A375 (cell line): ENCODE results near the gene CTRL. TPM values are rescaled to one million over a fixed set of nuclear protein-coding genes. Genes with fewer than 3 reads are reported as not detected.

Experiments
- small RNA-seq: library from RNA; depleted of rRNA; stranded (forward); fragments of <200 nt; gene quantifications from one replicate; pipeline ENCODE3, GENCODE V24; 2014
- total RNA-seq: library from RNA; depleted of rRNA; stranded (reverse); fragments of >200 nt; shearing (Covaris generic); gene quantifications from 2 replicates; pipeline ENCODE4 v1.2.3, GENCODE V29; 2014; rRNA removed

CTRL gene
- total RNA-seq = 1.6 and 4.0 TPM in 2 replicates

DNA sequence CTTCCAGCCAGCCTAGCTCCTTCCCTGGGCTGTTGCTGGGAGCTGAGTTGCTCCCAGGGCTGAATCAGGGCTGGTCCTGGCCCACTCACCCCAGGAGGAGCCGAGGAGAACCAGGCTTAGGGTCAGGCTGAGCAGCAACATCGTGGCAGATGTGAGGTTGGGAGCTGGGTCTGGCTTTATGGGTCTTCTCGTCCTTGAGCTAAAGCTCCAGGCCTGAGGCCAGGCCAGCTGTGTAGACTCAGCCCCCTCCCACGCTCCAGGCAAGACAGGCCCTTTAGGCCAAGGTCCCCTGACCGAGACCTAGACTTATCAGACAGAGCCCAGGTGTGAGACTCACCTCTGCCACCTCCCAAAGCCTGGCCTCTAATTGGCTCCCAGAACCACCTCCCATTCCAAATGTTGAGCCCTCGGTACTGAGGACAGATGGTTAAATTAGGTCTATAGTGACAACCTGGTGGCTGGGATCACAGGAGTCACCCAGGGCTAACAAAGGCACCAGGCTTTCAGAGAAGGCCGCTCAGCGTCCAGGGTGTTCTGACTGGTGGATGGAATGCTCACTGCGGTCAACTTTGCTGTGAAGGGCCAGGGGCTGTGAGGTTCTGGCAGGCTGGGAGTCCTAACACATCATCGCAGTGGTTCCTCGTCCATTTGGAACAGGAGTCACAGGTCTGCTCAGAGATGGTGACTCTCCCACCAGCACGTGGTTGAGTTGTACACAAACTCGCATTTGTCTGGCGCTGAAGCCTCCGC lies at the start of gene CTRL:
CTRL (minus strand) TSS at position 151 of the 750 bp plus-strand sequence; CDS start at position 141, 10 bp downstream.

DNA sequence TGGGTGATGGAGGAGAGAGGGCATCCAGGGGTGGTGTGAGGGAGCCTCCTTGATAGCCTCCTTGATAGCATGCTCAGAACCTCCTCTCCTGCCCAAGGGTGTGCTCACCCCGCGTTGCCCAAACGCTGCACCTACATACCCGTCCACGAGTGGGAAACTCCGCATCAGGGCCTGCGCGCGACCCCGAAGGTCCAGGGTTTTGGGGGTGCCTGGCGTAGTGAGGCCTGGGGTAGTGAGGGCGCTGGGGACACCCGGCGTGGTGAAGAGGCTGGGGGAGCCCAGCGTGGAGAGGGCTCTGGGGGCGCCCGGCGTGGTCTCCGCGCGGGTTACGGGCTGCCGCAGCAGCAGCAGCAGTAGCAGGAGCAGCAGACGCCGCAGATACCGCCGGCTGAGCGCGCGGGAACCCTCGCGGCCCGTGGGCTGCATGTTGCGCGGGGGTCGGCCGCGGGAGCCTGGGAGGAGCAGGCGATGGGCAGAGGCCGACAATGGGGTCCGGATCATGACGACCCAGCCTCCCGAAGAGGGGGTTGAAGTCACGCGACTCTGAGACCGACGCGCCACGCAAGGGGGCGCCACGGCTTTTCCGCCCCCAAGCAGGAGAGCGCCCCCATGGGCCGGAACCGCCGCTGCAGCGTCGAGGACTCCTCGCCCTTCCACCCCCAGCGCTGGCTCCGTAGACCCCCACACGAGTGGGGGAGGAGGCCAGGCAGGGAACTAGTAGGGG lies 48.5 kb upstream of the CTRL start, which contains the start of gene DPEP3:
DPEP3 (minus strand) TSS at position 545 of the 724 bp plus-strand sequence; CDS start at position 426, 119 bp downstream.

DNA sequence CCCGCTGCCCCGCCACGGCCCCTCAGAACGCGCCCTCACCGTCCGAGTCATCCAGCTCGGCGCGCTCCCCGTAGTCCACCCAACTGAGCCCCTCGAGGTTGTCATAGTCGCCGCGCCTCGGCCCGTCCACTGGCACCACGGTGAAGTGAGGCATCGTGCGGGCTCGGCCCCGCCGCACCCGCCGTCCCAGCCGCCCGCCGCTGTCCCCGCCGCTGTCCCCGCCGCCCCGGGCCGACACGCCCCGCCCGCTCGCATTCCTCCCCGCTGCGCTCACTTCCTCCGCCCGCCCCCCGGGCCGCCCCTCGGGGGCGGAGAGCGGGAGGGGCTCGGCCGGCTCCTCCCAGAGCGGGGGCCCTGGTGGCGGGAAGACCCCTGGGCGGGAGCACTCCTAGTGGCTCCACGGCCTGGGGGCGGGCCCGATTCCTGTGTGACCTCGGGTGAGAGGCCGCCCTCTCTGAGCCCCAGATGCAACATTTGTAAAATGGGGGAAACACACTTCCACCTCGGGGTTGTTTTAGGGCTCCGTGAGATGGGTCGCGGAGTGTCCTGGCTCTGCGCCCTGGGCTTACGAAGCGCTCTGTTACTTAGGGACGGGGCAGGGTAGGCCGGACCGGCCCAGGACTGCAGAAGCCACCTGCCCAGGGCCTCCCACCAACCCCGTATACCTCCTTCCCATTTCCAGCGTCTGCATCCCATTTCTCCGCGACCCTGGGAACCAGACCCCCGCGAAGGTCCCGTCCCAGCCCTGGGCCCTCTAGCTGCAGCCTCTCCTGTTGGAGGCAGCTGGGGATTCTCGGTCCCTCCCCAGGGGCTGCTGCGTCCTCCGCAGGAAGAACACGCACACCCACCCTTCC lies 37.0 kb upstream of the CTRL start, which contains the start of gene SLC12A4:
SLC12A4 (minus strand) TSS at position 238 of the 854 bp plus-strand sequence; CDS start at position 154, 84 bp downstream.

DNA sequence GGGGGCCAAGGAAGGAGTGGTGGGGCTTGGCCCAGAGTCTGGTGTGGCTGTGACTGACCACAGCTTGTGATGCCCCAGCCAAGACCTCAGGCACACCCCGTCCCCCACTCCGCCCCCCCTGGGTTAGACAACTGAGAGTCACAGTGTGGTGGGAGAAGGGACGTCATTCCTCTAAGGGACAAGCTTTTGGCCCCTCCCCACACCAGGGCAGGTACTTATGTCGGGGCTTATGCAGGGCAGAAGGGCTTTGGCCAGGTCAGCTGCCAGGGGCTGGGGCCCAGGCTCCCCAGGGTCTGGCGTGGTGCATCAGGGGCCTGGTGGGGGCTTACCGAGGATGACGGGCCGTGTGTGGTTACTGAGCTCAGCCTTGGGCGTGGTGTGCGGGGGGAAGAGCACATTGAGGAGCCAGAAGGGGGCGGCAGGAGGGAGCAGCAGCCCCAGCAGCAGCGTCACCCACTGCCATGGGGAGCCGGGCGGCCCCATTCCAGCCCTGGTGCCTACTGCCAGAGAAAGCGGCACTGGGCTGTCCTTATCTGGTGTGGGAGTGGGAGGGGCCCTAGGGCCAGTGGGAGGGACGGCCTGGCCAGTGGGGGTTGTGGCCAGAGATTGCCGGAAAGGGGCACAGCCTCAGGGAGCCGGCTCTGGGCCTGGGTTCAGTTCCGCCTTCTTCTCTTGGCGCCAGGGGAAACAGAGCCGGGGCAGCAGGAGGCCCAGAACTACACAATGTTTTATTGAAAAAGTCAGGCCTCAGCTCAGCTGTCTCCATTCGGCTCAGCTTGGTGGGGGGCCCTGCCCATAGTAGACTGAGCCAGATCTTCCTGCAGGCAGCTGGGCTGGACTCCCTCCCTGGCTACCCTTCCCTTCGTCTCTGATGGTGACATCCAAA lies 12.2 kb upstream of the CTRL start, which contains the start of gene LCAT:
LCAT (minus strand) TSS at position 502 of the 886 bp plus-strand sequence; CDS start at position 483, 19 bp downstream.

DNA sequence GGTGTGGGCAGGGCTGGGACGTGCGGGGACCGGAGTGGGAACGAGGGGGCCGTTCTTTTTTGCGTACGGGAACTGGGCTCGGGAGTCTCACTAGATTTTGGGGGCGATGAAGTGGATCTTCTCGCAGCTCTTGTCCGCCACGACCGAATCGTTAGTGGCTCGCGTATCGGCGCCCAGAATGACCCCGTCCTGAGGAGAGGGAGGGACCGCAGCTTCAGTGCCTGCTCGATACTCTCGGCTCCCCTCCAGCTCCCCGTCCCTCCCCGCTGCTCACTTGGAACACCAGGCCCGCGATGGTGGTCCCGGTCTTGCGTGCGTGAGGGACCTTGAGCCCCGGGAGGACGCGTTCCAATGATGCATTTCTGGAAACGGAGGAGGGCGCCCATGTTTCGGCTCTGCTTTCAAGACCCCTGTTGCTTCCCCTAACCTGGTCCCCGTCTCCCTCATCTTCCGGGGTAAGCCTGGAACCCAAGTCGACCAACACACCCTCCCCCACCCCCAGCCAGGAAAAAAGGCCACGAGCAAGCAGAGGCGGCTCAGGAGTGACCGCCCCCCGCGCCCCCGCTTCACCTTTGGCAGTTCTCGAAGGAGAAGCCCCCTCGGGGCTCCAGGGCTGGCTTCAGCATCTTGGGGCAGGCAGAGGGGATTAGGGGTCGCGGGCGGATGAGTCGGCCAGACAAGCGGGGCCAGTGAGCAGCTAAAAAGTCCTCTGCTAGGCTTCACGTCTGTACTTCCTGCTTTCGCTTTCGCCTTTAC lies 4.6 kb upstream of the CTRL start, which contains the start of gene PSMB10:
PSMB10 (minus strand) TSS at position 727 of the 756 bp plus-strand sequence; CDS start at position 626, 101 bp downstream.

DNA sequence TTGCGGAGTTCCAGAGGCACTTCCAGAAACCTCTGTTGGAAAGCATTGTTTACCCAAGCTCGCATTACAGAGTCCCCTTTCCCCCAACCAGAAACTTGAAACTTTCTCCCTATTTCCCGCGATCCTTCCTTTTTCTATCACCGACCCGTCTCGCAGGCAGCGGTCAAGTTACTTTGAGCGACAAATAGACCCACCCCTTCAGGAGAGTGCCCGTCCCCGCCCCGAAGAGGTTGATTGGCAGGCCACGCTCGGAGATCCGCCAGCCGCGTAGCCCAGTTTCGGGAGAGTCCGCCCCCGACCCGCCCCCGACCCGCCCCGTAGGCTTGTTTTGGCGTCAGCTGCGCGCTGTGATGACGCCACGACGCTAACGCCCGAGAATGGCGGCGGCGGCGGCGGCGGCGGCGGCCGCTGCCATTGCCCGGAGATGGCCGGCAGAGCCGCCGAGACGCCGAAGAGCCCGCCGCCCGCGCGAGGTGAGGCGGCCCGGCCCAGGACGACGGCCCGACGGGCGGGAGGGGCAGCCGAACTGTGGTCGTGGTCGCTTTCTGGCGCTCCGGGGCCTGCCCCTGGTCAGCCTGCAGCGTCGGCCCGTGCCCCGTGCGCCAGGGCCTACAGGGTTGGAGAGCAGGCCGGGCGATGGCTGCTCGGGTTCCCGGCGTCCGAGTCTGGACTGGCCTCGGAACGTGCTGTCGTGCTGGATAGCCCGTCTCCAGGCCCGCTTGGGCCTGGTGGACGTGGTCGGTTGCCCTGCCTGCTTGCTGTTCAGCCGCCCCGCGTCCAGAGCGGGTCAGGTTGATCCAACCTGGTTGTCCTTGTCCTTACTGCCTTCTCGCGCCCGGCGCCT lies 38.5 kb downstream of the CTRL start, which contains the start of gene PSKH1:
PSKH1 (plus strand) TSS at position 356 of the 844 bp plus-strand sequence. CDS start 15,496 bp downstream, outside the sequence.

DNA sequence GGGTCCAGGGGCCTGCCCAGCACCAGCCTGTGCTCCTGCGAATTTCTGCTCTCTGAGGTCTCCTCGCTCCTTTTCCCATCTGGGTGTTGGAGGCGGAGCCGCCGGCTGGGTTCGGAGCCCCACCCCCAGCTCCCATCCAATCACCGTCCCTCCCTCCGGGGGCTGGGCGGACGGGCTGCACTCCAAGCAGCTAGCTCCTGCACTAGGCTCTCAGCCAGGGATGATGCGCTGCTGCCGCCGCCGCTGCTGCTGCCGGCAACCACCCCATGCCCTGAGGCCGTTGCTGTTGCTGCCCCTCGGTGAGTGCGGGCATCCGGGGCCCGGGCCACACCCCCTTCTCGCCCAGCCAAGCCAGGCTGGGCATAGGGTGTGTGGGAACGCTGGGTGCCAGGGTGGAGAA lies 47.0 kb downstream of the CTRL start, which contains the start of gene NRN1L:
NRN1L (plus strand) TSS at position 202 of the 400 bp plus-strand sequence; CDS start at position 221, 19 bp downstream.

Small RNA genes within 50 kb of the gene (small RNA-seq; reads per million reads assigned to genes)
- not detected for gene NRN1L

Other genes starting within 250 kb of the CTRL start
- gene GFOD2, start 212.5 kb downstream of the CTRL start, total RNA-seq = 19.6 and 19.7 TPM in 2 replicates
- gene RANBP10, start 125.3 kb downstream of the CTRL start, total RNA-seq = 5.4 and 5.5 TPM in 2 replicates
- 0.66 and 1.6 TPM in 2 replicates for gene TSNAXIP1, start 125.0 kb downstream of the CTRL start, total RNA-seq
- 36.9 and 37.4 TPM in 2 replicates for gene THAP11, start 89.5 kb downstream of the CTRL start, total RNA-seq
- gene NUTF2, start 84.9 kb downstream of the CTRL start, total RNA-seq = 174 TPM in 2 replicates
- gene CENPT, start 84.2 kb downstream of the CTRL start, total RNA-seq = 29.7 and 30.7 TPM in 2 replicates
- gene EDC4, start 58.8 kb downstream of the CTRL start, total RNA-seq = 82.4 and 94.4 TPM in 2 replicates
- 0.30 TPM in 1 of 2 replicates, not detected in the other for gene NRN1L, start 47.0 kb downstream of the CTRL start, total RNA-seq
- 6.7 and 11.1 TPM in 2 replicates for gene PSKH1, start 38.6 kb downstream of the CTRL start, total RNA-seq
- 69.2 and 69.3 TPM in 2 replicates for gene PSMB10, start 5.0 kb upstream of the CTRL start, total RNA-seq
- gene LCAT, start 12.3 kb upstream of the CTRL start, total RNA-seq = 3.4 and 4.7 TPM in 2 replicates
- 32.8 and 41.3 TPM in 2 replicates for gene SLC12A4, start 36.8 kb upstream of the CTRL start, total RNA-seq
- gene DPEP3, start 48.6 kb upstream of the CTRL start, total RNA-seq = not detected in 2 replicates
- not detected in 2 replicates for gene DPEP2, start 67.6 kb upstream of the CTRL start, total RNA-seq
- not detected in 2 replicates for gene DPEP2NB, start 84.0 kb upstream of the CTRL start, total RNA-seq
- 28.6 and 31.1 TPM in 2 replicates for gene DDX28, start 91.4 kb upstream of the CTRL start, total RNA-seq
- 19.3 and 25.8 TPM in 2 replicates for gene DUS2, start 91.4 kb upstream of the CTRL start, total RNA-seq
- gene NFATC3, start 153.5 kb upstream of the CTRL start, total RNA-seq = 19.3 and 21.5 TPM in 2 replicates